ENCODE measurements around the gene AMT. TPM values are rescaled to one million over a fixed set of nuclear protein-coding genes. Genes with fewer than 3 reads are reported as not detected.

AMT gene
- total and polyA plus RNA-seq, 2 of the 13 experiments (the other 11 are each of a cell fraction or from before 2014, with no cell fraction given): 35.3 to 59.0 TPM

GRCh38 chr3:49470714-49471420 is 48.6 kb upstream of the AMT start:
- ChIA-PET CTCF (ENCODE audit: low intra/inter-chr PET ratio, low total read pairs) (no interaction called here), POLR2A (interaction anchor here (1.0 to 4.8 kb wide), 18 partner anchors 10 to 464 kb away, joined by 3 to 36 read pairs (median 6); partner anchors contain the start of genes QRICH1, RHOA, TCTA and USP4)
- Histone ChIP-seq H3K36me3 (replicated peaks in 1 of 2; ENCODE audit: control insufficient read depth in 1 of 2, insufficient read depth in 2 of 2, low read length in 2 of 2) (0 out of 5 replicates have a peak, but pooled peaks cover 0 to 2% of the 10 kb centered on the region in 2 experiments), H3K79me2 (ENCODE audit: insufficient read depth, low read length) (peaks cover 32% of the 10 kb centered on the region), H3K27me3 (ENCODE audit: control insufficient read depth in 1 of 2, insufficient read depth in 2 of 2, low read length in 2 of 2) (no peaks in the 10 kb centered on the region; a peak in 1 of 5 replicates), H2AFZ (ENCODE audit: low read length) (no peak overlapping the region), H4K20me1 (ENCODE audit: insufficient read depth, low read length) (no peaks in the 10 kb centered on the region), H3K4me3 (replicated peaks in 1 of 3; ENCODE audit: insufficient read depth in 1 of 3, low read depth in 2 of 3, low read length in 3 of 3) (peak overlapping the region; percentile 65 to 94 (median 82)), H3K27ac (ENCODE audit: extremely low read length, insufficient read depth, low read length) (peak overlapping the region; percentile 92), H3K9me3 (ENCODE audit: low read length) (no peaks in the 10 kb centered on the region), H3K9ac (ENCODE audit: insufficient read depth, low read depth, low read length) (peak overlapping the region; percentile 88), H3K4me2 (ENCODE audit: low read depth, low read length) (peak overlapping the region; percentile 84), H3K4me1 (ENCODE audit: insufficient read depth, low read length) (peaks cover 51% of the 10 kb centered on the region)
- BruUV-seq (replicated peaks): no TSS peak
- intact Hi-C loops (cut with micrococcal nuclease; ENCODE audit: unreplicated experiment) (loop anchor here (2.0 to 5.0 kb wide), 2 partner anchors 14 to 66 kb away; no protein-coding TSS in a partner anchor), in situ Hi-C loops (cut with HindIII; ENCODE audit: extremely low pct_ligation_motif_present, low pct_unique_long_range_greater_than_20kb) (no loop called here)
- 2% methylated on average over 16 of the region's 23 CpGs for WGBS (ENCODE audit: low lambda C conversion rate)
- FAIRE-seq: no peak
- DNase-seq (ENCODE audit: low spot score): no peak
- peak; percentile 41; the same call in 2 of the 3 replicates for ATAC-seq
- TF ChIP-seq FOXK1 (CRISPR knock-in tag; IDR thresholded peaks at IDR 0.05; ENCODE audit: borderline replicate concordance, low read depth) (no peak), SETDB1 (CRISPR knock-in tag; IDR thresholded peaks at IDR 0.05; ENCODE audit: borderline replicate concordance) (no peak), ZNF816 (CRISPR knock-in tag; IDR thresholded peaks at IDR 0.05; ENCODE audit: borderline replicate concordance) (0 out of 2 replicates have a peak, but pooled peaks have one; percentile 9), ZBTB1 (CRISPR knock-in tag; IDR thresholded peaks at IDR 0.05; ENCODE audit: borderline replicate concordance) (no peak), MED1 (CRISPR knock-in tag; IDR thresholded peaks at IDR 0.05) (0 out of 2 replicates have a peak, but pooled peaks have one; percentile 4), YY1 (IDR thresholded peaks at IDR 0.05; ENCODE audit: insufficient read depth, insufficient replicate concordance, low read depth, low read length) (no peak), ZXDC (CRISPR knock-in tag; IDR thresholded peaks at IDR 0.05) (no peak), HMG20B (CRISPR knock-in tag; conservative IDR thresholded peaks at IDR 0.05) (no peak), ZNF234 (CRISPR knock-in tag; conservative IDR thresholded peaks at IDR 0.05) (no peak), ARNT2 (CRISPR knock-in tag; IDR thresholded peaks at IDR 0.05; ENCODE audit: low read depth) (peak; percentile 14; the same call in 1 of the 2 replicates), UBTF (CRISPR knock-in tag; IDR thresholded peaks at IDR 0.05) (peak; percentile 54; the same call in 1 of the 2 replicates), IKZF4 (CRISPR knock-in tag; IDR thresholded peaks at IDR 0.05; ENCODE audit: borderline replicate concordance, low read depth, not compliant biosample characterization) (no peak), TRIM24 (CRISPR knock-in tag; IDR thresholded peaks at IDR 0.05) (no peak), CBX1 (IDR thresholded peaks at IDR 0.05; ENCODE audit: low read depth) (no peak), SMC3 (IDR thresholded peaks at IDR 0.05; ENCODE audit: low read length) (no peak), TGIF2 (CRISPR knock-in tag; IDR thresholded peaks at IDR 0.05) (0 out of 2 replicates have a peak, but pooled peaks have one; percentile 8), PHF21A (CRISPR knock-in tag; IDR thresholded peaks at IDR 0.05) (peak; percentile 16; the same call in 1 of the 2 replicates), SAP130 (CRISPR knock-in tag; IDR thresholded peaks at IDR 0.05; ENCODE audit: low read depth) (no peak), TEAD3 (CRISPR knock-in tag; optimal IDR thresholded peaks at IDR 0.05; ENCODE audit: borderline replicate concordance) (peak; percentile 3), ZNF607 (CRISPR knock-in tag; IDR thresholded peaks at IDR 0.05; ENCODE audit: borderline replicate concordance) (no peak; the same call in 1 of the 2 replicates)

Measured in HepG2 (cell line).